Measurements from ENCODE around the gene ZNF639. TPM values are rescaled to one million over a fixed set of nuclear protein-coding genes. Genes with fewer than 3 reads are reported as not detected.

The ZNF639 gene
- total and polyA plus RNA-seq, 2 of the 13 experiments (the other 11 are each of a cell fraction or from before 2014, with no cell fraction given), result 11.6 to 42.4 TPM

DNA sequence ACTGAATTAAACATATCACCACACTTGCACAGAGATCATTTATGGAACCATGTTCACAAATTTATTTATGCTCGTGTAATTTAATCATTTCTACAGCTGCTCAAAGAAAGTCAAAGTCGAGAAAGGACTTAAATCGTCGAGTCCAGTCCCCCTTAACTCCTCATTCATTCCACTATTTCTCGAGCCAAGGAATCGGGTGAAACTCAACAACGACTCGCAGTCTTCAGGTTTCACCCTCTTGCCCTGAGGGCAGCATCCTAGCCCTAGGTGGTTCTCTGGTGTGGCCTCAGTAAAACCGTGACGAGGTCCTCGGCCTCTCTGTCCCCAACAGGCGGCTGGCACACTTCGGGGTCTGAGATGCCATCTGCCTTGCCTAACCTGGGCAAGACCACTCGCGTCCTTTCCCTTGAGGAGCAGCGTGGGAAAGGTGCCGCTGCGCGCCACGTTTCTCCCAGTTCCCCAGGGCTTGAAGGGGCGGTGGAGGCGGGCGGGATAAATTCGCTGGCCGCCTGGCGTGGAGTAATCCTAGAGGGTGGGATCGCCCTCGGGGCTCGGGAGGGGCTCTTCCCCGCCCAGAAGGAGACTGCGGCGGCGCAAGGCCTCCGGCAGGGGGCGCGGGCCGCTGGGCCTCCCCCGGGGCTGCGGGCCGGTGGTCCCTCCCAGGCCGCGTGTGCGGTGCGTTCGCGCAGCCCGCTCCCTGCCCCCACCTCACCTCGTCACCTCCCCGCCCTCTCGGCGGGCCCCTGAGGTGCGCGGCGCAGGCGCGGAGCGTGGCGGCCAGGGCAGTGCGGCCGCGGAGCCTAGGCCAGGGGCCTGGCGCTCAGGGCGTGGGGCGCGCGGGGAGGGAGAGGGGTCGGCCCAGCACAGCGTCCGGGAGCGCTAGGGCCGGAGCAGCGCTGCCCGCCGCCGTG lies at the start of gene ZNF639 (continued):
- TF ChIP-seq PHF20 (CRISPR knock-in tag; IDR thresholded peaks at IDR 0.05), result peak; percentile 54; the same call in 1 of the 2 replicates
- peak; percentile 50; the same call in 1 of the 2 replicates for TF ChIP-seq MED1 (CRISPR knock-in tag; IDR thresholded peaks at IDR 0.05)
- TF ChIP-seq, protein P1, sequence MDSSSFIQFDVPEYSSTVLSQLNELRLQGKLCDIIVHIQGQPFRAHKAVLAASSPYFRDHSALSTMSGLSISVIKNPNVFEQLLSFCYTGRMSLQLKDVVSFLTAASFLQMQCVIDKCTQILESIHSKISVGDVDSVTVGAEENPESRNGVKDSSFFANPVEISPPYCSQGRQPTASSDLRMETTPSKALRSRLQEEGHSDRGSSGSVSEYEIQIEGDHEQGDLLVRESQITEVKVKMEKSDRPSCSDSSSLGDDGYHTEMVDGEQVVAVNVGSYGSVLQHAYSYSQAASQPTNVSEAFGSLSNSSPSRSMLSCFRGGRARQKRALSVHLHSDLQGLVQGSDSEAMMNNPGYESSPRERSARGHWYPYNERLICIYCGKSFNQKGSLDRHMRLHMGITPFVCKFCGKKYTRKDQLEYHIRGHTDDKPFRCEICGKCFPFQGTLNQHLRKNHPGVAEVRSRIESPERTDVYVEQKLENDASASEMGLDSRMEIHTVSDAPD (CRISPR knock-in tag; IDR thresholded peaks at IDR 0.05), result no peak
- TF ChIP-seq POLR2G (IDR thresholded peaks at IDR 0.05; ENCODE audit: low read depth, low read length), result peak; percentile 78
- TF ChIP-seq CEBPG (CRISPR knock-in tag; IDR thresholded peaks at IDR 0.05), result 0 out of 2 replicates have a peak, but pooled peaks have one; percentile 5
- TF ChIP-seq, protein P2, sequence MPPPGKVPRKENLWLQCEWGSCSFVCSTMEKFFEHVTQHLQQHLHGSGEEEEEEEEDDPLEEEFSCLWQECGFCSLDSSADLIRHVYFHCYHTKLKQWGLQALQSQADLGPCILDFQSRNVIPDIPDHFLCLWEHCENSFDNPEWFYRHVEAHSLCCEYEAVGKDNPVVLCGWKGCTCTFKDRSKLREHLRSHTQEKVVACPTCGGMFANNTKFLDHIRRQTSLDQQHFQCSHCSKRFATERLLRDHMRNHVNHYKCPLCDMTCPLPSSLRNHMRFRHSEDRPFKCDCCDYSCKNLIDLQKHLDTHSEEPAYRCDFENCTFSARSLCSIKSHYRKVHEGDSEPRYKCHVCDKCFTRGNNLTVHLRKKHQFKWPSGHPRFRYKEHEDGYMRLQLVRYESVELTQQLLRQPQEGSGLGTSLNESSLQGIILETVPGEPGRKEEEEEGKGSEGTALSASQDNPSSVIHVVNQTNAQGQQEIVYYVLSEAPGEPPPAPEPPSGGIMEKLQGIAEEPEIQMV (CRISPR knock-in tag; IDR thresholded peaks at IDR 0.05; ENCODE audit: low read depth), result 0 out of 2 replicates have a peak, but pooled peaks have one; percentile 66
- TF ChIP-seq, protein P3, sequence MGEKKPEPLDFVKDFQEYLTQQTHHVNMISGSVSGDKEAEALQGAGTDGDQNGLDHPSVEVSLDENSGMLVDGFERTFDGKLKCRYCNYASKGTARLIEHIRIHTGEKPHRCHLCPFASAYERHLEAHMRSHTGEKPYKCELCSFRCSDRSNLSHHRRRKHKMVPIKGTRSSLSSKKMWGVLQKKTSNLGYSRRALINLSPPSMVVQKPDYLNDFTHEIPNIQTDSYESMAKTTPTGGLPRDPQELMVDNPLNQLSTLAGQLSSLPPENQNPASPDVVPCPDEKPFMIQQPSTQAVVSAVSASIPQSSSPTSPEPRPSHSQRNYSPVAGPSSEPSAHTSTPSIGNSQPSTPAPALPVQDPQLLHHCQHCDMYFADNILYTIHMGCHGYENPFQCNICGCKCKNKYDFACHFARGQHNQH (CRISPR knock-in tag; IDR thresholded peaks at IDR 0.05), result no peak
- no peak for TF ChIP-seq ZNF75D (CRISPR knock-in tag; IDR thresholded peaks at IDR 0.05; ENCODE audit: borderline replicate concordance)
- TF ChIP-seq, protein P4, sequence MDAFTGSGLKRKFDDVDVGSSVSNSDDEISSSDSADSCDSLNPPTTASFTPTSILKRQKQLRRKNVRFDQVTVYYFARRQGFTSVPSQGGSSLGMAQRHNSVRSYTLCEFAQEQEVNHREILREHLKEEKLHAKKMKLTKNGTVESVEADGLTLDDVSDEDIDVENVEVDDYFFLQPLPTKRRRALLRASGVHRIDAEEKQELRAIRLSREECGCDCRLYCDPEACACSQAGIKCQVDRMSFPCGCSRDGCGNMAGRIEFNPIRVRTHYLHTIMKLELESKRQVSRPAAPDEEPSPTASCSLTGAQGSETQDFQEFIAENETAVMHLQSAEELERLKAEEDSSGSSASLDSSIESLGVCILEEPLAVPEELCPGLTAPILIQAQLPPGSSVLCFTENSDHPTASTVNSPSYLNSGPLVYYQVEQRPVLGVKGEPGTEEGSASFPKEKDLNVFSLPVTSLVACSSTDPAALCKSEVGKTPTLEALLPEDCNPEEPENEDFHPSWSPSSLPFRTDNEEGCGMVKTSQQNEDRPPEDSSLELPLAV (CRISPR knock-in tag; conservative IDR thresholded peaks at IDR 0.05; ENCODE audit: low read depth), result 0 out of 2 replicates have a peak, but pooled peaks have one; percentile 47
- TF ChIP-seq IKZF4 (CRISPR knock-in tag; IDR thresholded peaks at IDR 0.05; ENCODE audit: borderline replicate concordance, low read depth, not compliant biosample characterization), result peak; percentile 64
- 0 out of 2 replicates have a peak, but pooled peaks have one; percentile 25 for TF ChIP-seq ZNF567 (CRISPR knock-in tag; IDR thresholded peaks at IDR 0.05; ENCODE audit: borderline replicate concordance)
- no peak for TF ChIP-seq U2AF1 (optimal IDR thresholded peaks at IDR 0.05; ENCODE audit: low read depth, low read length)
- peak; percentile 30; the same call in 1 of the 2 replicates for TF ChIP-seq ZNF546 (CRISPR knock-in tag; conservative IDR thresholded peaks at IDR 0.05)
- no peak for TF ChIP-seq TCF7 (IDR thresholded peaks at IDR 0.05; ENCODE audit: low read depth)
- TF ChIP-seq, protein P5, sequence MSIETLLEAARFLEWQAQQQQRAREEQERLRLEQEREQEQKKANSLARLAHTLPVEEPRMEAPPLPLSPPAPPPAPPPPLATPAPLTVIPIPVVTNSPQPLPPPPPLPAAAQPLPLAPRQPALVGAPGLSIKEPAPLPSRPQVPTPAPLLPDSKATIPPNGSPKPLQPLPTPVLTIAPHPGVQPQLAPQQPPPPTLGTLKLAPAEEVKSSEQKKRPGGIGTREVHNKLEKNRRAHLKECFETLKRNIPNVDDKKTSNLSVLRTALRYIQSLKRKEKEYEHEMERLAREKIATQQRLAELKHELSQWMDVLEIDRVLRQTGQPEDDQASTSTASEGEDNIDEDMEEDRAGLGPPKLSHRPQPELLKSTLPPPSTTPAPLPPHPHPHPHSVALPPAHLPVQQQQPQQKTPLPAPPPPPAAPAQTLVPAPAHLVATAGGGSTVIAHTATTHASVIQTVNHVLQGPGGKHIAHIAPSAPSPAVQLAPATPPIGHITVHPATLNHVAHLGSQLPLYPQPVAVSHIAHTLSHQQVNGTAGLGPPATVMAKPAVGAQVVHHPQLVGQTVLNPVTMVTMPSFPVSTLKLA (IDR thresholded peaks at IDR 0.05), result no peak
